IMR-90 (cell line): ENCODE results near the gene SF3B1. TPM values are rescaled to one million over a fixed set of nuclear protein-coding genes. Genes with fewer than 3 reads are reported as not detected.
A peak's percentile ranks its signal among the peaks of the same experiment; 100 is the strongest.

Source experiments
- ATAC-seq: fragments of 200-7000 bp; cut with Tn5 transposase; 2 replicates; pipeline ENCODE4 v1.9.1; 2020; ENCODE audit warnings: low read depth, mild to moderate bottlenecking, moderate library complexity
- BruUV-seq: library from RNA; stranded (reverse); fragments of 400-500 nt; replicated peaks from 2 replicates; lab custom pipeline; 2021; lab: Mats Ljungman, UMichigan
- CTCF ChIA-PET: fragments of 300-600 bp; formaldehyde crosslinking; extraction: SDS; loops from one replicate; lab custom pipeline; 2021; ENCODE audit warnings: antibody characterized with exemption; lab: Yijun Ruan, JAX
- POLR2A ChIA-PET: fragments of 300-600 bp; sonication (Branson Sonifier 250); formaldehyde crosslinking; loops from one replicate; lab custom pipeline; 2022; ENCODE audit warnings: antibody characterized with exemption; ENCODE audit not compliant: unreplicated experiment; lab: Charles Lee
- DNase-seq: peaks from one replicate; pipeline ENCODE4 v3.0.0; 2013
- H2AFZ ChIP-seq: replicated peaks from 2 replicates; pipeline ENCODE3; 2013; ENCODE audit warnings: low read length, mild to moderate bottlenecking; ENCODE audit not compliant: poor library complexity
- H2AK5ac ChIP-seq: 2 replicates; pipeline ENCODE4 v1.6.1; 2013; ENCODE audit warnings: low read depth, low read length, inconsistent platforms
- H2AK9ac ChIP-seq: replicated peaks from 2 replicates; pipeline ENCODE3; 2013; ENCODE audit warnings: mild to moderate bottlenecking, low read depth, low read length, moderate library complexity; ENCODE audit not compliant: poor library complexity
- H2BK120ac ChIP-seq: 2 replicates; pipeline ENCODE4 v1.6.1; 2013; ENCODE audit warnings: low read depth, low read length, inconsistent platforms
- H2BK15ac ChIP-seq: 3 replicates; pipeline ENCODE4 v1.6.1; 2013; ENCODE audit warnings: low read depth, low read length, inconsistent platforms
- H2BK20ac ChIP-seq: 2 replicates; pipeline ENCODE4 v1.6.1; 2013; ENCODE audit warnings: low read depth, mild to moderate bottlenecking, inconsistent platforms, low read length, moderate library complexity
- H2BK5ac ChIP-seq: 2 replicates; pipeline ENCODE4 v1.6.1; 2013; ENCODE audit warnings: mild to moderate bottlenecking, low read depth, low read length, inconsistent platforms; ENCODE audit not compliant: poor library complexity, severe bottlenecking
- H3K14ac ChIP-seq: replicated peaks from 2 replicates; pipeline ENCODE4 v1.6.1; 2013; ENCODE audit warnings: low read depth, low read length, inconsistent platforms
- H3K18ac ChIP-seq: 2 replicates; pipeline ENCODE4 v1.6.1; 2013; ENCODE audit warnings: low read depth, low read length, control low read depth
- H3K23ac ChIP-seq: 2 replicates; pipeline ENCODE4 v1.6.1; 2013; ENCODE audit warnings: low read depth, low read length, inconsistent platforms
- H3K27ac ChIP-seq: 2 replicates; pipeline ENCODE4 v1.5.1; 2013; ENCODE audit warnings: mild to moderate bottlenecking, control low read depth, low read length; ENCODE audit not compliant: insufficient read depth
- H3K27me3 ChIP-seq: 2 replicates; pipeline ENCODE4 v1.6.1; 2013; ENCODE audit warnings: low read length; ENCODE audit not compliant: control insufficient read depth, insufficient read depth
- H3K36me3 ChIP-seq: 2 replicates; pipeline ENCODE4 v1.6.1; 2013; ENCODE audit warnings: low read length, mixed read lengths; ENCODE audit not compliant: control insufficient read depth, insufficient read depth
- H3K4ac ChIP-seq: 2 replicates; pipeline ENCODE4 v1.6.1; 2013; ENCODE audit warnings: low read depth, low read length, inconsistent platforms
- H3K4me1 ChIP-seq: 2 replicates; pipeline ENCODE4 v1.6.1; 2013; ENCODE audit warnings: low read length, mixed read lengths; ENCODE audit not compliant: control insufficient read depth, insufficient read depth
- H3K4me2 ChIP-seq: 2 replicates; pipeline ENCODE4 v1.6.1; 2013; ENCODE audit warnings: low read depth, mild to moderate bottlenecking, control low read depth, low read length, moderate library complexity
- H3K4me3 ChIP-seq: 2 replicates; pipeline ENCODE4 v1.5.1; 2013; ENCODE audit warnings: low read depth, mild to moderate bottlenecking, control low read depth, low read length, moderate library complexity; ENCODE audit not compliant: insufficient read depth
- H3K56ac ChIP-seq: 2 replicates; pipeline ENCODE4 v1.6.1; 2013; ENCODE audit warnings: low read length, inconsistent platforms; ENCODE audit not compliant: insufficient read depth; ENCODE audit errors: extremely low read depth
- H3K79me1 ChIP-seq, 2 experiments: 2 replicates each; pipeline ENCODE4 v1.6.1; 2013; ENCODE audit warnings: low read length in 2 of 2, inconsistent platforms in 1 of 2, low read depth in 1 of 2
- H3K9ac ChIP-seq: 2 replicates; pipeline ENCODE4 v1.6.1; 2013; ENCODE audit warnings: low read depth, low read length, control low read depth
- H3K9me1 ChIP-seq: 2 replicates; pipeline ENCODE4 v1.6.1; 2013; ENCODE audit warnings: low read length, inconsistent platforms; ENCODE audit not compliant: insufficient read depth
- H3K9me3 ChIP-seq: 2 replicates; pipeline ENCODE4 v1.6.1; 2013; ENCODE audit warnings: low read length; ENCODE audit not compliant: control insufficient read depth, insufficient read depth
- H4K20me1 ChIP-seq: 2 replicates; pipeline ENCODE4 v1.6.1; 2013; ENCODE audit warnings: low read length, inconsistent platforms; ENCODE audit not compliant: insufficient read depth
- H4K5ac ChIP-seq: 2 replicates; pipeline ENCODE4 v1.6.1; 2013; ENCODE audit warnings: mild to moderate bottlenecking, low read depth, low read length, control low read depth
- H4K8ac ChIP-seq, 2 experiments: 2 replicates each; pipeline ENCODE4 v1.6.1; 2013; ENCODE audit warnings: low read depth in 2 of 2, low read length in 2 of 2, control low read depth in 1 of 2, inconsistent platforms in 1 of 2
- H4K91ac ChIP-seq: 2 replicates; pipeline ENCODE4 v1.6.1; 2013; ENCODE audit warnings: low read depth, low read length, inconsistent platforms; ENCODE audit not compliant: insufficient read depth
- CEBPB ChIP-seq: IDR thresholded peaks from 2 replicates; pipeline ENCODE4 v1.6.1; 2012; ENCODE audit warnings: low read depth, low read length, improper control_type of control experiment
- CTCF ChIP-seq: conservative IDR thresholded peaks from 2 replicates; pipeline ENCODE4 v1.5.1; 2012; ENCODE audit warnings: mild to moderate bottlenecking, low read depth, low read length, improper control_type of control experiment
- ELK1 ChIP-seq: fragments of 150-350 bp; IDR thresholded peaks from 2 replicates; pipeline ENCODE4 v1.6.1; 2016; ENCODE audit warnings: low read depth, mild to moderate bottlenecking, low read length, moderate library complexity, borderline replicate concordance
- FOS ChIP-seq: fragments of 150-350 bp; IDR thresholded peaks from 2 replicates; pipeline ENCODE4 v1.6.1; 2016; ENCODE audit warnings: low read depth, low read length
- MAFK ChIP-seq: IDR thresholded peaks from 2 replicates; pipeline ENCODE4 v1.6.1; 2012; ENCODE audit warnings: low read depth, low read length, improper control_type of control experiment
- MXI1 ChIP-seq: IDR thresholded peaks from 2 replicates; pipeline ENCODE4 v1.6.1; 2012; ENCODE audit warnings: low read depth, mild to moderate bottlenecking, low read length, moderate library complexity, borderline replicate concordance
- NFE2L2 ChIP-seq: fragments of 150-350 bp; IDR thresholded peaks from 2 replicates; pipeline ENCODE4 v1.6.1; 2016; ENCODE audit warnings: low read depth, mild to moderate bottlenecking, low read length
- RAD21 ChIP-seq: IDR thresholded peaks from 2 replicates; pipeline ENCODE4 v1.6.1; 2012; ENCODE audit warnings: low read length, improper control_type of control experiment
- RCOR1 ChIP-seq: IDR thresholded peaks from 2 replicates; pipeline ENCODE4 v1.6.1; 2012; ENCODE audit warnings: mild to moderate bottlenecking, low read length, improper control_type of control experiment; ENCODE audit not compliant: insufficient replicate concordance
- SMC3 ChIP-seq: fragments of 150-350 bp; IDR thresholded peaks from 2 replicates; pipeline ENCODE4 v1.6.1; 2016; ENCODE audit warnings: low read depth, mild to moderate bottlenecking, antibody characterized with exemption, low read length, moderate library complexity
- WGBS, 2 experiments: methylation state at CpG; one replicate each; pipeline versions ENCODE4 v1.1.5 to v1.1.7; 2013; ENCODE audit warnings: missing lambda C conversion rate in 2 of 2; ENCODE audit not compliant: insufficient read length in 1 of 2; ENCODE audit errors: extremely low coverage in 2 of 2; 5-methylcytosine and 5-hydroxymethylcytosine counted together
- dilution Hi-C: fragments of 300-500 bp; cut with HindIII; formaldehyde crosslinking; loops from one replicate; pipeline ENCODE4 v1.14.3; 2018; ENCODE audit warnings: low sequenced_read_pairs; ENCODE audit not compliant: unreplicated experiment
- in situ Hi-C: fragments of 300-500 bp; cut with MboI; formaldehyde crosslinking; loops from 3 replicates; pipeline ENCODE4 v1.14.3; 2019; ENCODE audit warnings: low sequenced_read_pairs, inconsistent platforms, mixed read lengths
- intact Hi-C: fragments of 100-400 bp; cut with micrococcal nuclease; formaldehyde crosslinking; loops from 2 replicates; pipeline ENCODE4 v1.10.0; 2022
- polyA plus RNA-seq, 3 experiments: library from polyadenylated mRNA; depleted of rRNA; stranded (reverse); fragments of >200 nt; gene quantifications; 2 replicates each; pipeline ENCODE4 v1.2.3, GENCODE V29; 2012; ENCODE audit warnings: low replicate concordance in 1 of 3
- total RNA-seq: library from RNA; depleted of rRNA; stranded (reverse); fragments of >200 nt; gene quantifications from 2 replicates; pipeline ENCODE4 v1.2.3, GENCODE V29; 2012

SF3B1 gene
- total and polyA plus RNA-seq, 2 of the 4 experiments (the other 2 are of a cell fraction): 326 to 942 TPM

GRCh38 chr2:197378494-197379307, 56.1 kb downstream of the SF3B1 start (continued):
- TF ChIP-seq CTCF: peak; percentile 81

- dilution Hi-C loops (no loop called here), intact Hi-C loops (loop anchor here (1.0 to 10.0 kb wide), 7 partner anchors 66 to 583 kb away; partner anchors contain the start of genes ANKRD44, GTF3C3 and PGAP1), in situ Hi-C loops (no loop called here)
- Histone ChIP-seq H3K9me3 (no peaks in the 10 kb centered on the region), H3K56ac (no peak overlapping the region), H2BK15ac (no peak overlapping the region), H2BK5ac (no peak overlapping the region), H3K4me1 (peaks cover 5% of the 10 kb centered on the region), H3K4me2 (no peak overlapping the region), H3K27ac (no peak overlapping the region), H4K5ac (no peak overlapping the region), H2BK20ac (no peak overlapping the region), H2BK120ac (no peak overlapping the region), H3K4ac (no peak overlapping the region), H3K9ac (no peak overlapping the region), H4K20me1 (no peaks in the 10 kb centered on the region), H3K9me1 (no peaks in the 10 kb centered on the region; the same call in 1 of the 2 replicates), H3K14ac (no peak overlapping the region), H3K18ac (no peak overlapping the region), H4K8ac (no peak overlapping the region), H2AK5ac (no peak overlapping the region), H2AK9ac (no peak overlapping the region), H3K23ac (no peak overlapping the region), H3K27me3 (no peaks in the 10 kb centered on the region), H3K79me1 (no peaks in the 10 kb centered on the region), H2AFZ (no peak overlapping the region), H4K91ac (no peak overlapping the region), H3K36me3 (no peaks in the 10 kb centered on the region), H3K4me3 (no peak overlapping the region)
- ATAC-seq (no peak), DNase-seq (no peak)
- CTCF ChIA-PET: interaction anchor here (0.7 to 1.1 kb wide), 4 partner anchors 257 to 1636 kb away, joined by 3 to 8 read pairs (median 6); no protein-coding TSS in a partner anchor
- WGBS, 2 experiments: no CpG with 5 or more reads among the region's 3 CpGs
- BruUV-seq: no TSS peak
- POLR2A ChIA-PET: no interaction called here
- TF ChIP-seq ELK1 (no peak), CTCF (no peak), RAD21 (no peak), MAFK (no peak), SMC3 (no peak), FOS (no peak), RCOR1 (no peak), CEBPB (no peak), MXI1 (no peak), NFE2L2 (no peak)
Observed at GRCh38 chr2:197378086-197378485, 56.7 kb downstream of the SF3B1 start.
